Measurements from ENCODE around the gene SNAP25.

Gene SNAP25

DNA sequence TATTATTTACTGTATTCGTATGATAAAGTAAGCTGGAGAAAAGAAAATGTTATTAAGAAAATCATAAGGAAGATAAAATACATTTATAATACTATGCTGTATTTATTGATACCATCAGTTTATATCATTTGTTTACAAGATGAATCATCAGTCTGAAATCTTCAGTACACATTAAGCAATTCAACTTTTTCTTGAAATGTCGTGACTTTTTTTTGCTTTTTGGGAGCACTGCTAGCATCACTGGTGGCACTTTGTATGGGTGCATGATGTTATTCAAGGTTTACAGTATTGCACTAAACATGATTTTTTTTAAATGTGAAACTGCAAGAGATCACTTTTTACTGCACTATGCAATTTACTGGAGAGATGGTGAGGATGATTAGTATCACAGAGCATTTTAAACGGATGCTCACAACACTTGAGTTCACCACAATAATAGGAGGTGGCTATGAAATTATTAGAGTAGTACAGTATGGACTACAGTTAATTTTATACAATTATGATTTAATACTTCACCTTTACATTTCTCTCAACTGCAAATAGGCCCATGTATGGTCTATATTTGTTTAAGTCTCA is 85.9 kb downstream of the SNAP25 start:
- no peak for DNase-seq (ENCODE audit: low spot score)

- DNase-seq (ENCODE audit: low spot score), result no peak
Measured at GRCh38 chr20:10306440-10307358, 88.1 kb downstream of the SNAP25 start.

GRCh38 chr20:10307359-10307735 is 88.7 kb downstream of the SNAP25 start:
- no peak for DNase-seq (ENCODE audit: low spot score)

- no peak for DNase-seq (ENCODE audit: low spot score)
Measured at GRCh38 chr20:10308652-10309051, 90.0 kb downstream of the SNAP25 start.

- no peak for DNase-seq (ENCODE audit: low spot score)
Measured at GRCh38 chr20:10309326-10309725, 90.7 kb downstream of the SNAP25 start.

DNA sequence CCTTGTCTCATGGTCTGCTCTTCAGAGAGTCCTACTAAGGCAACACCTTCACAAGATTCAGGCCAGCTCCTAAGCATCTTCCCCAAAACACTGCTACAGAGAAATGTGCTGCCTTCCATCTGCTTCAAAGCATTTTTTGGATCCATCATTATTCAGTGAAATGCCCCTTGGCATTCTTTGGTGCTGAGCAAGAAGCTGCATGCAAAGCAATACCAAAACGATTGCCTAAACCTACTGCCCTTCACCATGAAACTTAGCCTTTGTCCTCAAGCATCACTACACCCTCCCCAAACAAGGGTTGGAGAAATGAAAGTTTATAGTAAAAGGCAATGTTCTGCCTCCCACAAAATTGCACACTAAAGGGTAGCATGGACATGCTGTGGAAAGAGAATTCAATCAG is 93.5 kb downstream of the SNAP25 start:
- no peak for DNase-seq (ENCODE audit: low spot score)

DNA sequence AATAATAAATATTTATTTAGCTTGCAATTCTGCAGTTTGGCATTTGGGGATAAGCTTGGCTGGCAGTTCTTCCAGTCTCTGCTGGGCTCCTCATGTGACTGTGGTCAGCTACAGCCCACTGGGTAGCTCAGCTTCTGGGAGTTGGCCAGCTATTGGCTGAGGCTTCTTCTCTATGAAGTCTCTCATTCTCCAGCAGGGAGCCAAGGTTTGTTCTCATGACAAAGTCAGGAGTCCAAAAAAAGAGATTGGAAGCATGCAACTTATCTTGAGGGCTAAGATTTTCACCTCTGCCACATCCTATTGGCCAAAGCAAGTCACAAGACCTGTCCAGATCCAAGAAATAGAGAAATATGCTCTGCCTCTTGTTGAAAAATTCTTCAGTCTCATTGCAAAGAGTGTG is 94.6 kb downstream of the SNAP25 start:
- no peak for DNase-seq (ENCODE audit: low spot score)

- no peak for DNase-seq (ENCODE audit: low spot score)
Measured at GRCh38 chr20:10313701-10314100, 95.1 kb downstream of the SNAP25 start.

DNA sequence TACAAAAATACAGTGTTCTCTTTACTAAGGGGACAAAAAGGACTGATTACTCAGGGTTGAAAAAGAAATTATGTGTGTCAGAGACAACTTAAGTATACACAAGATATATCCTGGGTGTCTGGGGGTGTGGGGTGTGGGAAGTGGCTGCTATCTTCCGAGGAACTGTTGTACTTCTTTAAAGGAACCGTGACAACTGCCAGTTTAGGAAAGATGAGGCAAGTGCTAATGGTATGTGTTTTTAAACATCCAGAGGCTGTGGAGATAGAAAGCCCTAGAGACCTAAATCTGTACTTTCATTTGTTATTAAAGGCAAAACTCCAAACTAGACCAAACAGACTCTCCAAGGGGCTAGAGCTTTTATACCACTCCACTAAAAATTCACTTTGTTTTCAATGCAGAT is 95.6 kb downstream of the SNAP25 start:
- DNase-seq (ENCODE audit: low spot score), result no peak

- no peak for DNase-seq (ENCODE audit: low spot score)
Measured at GRCh38 chr20:10315138-10315537, 96.5 kb downstream of the SNAP25 start.

GRCh38 chr20:10316582-10316981 is 98.0 kb downstream of the SNAP25 start:
- no peak for DNase-seq (ENCODE audit: low spot score)

DNA sequence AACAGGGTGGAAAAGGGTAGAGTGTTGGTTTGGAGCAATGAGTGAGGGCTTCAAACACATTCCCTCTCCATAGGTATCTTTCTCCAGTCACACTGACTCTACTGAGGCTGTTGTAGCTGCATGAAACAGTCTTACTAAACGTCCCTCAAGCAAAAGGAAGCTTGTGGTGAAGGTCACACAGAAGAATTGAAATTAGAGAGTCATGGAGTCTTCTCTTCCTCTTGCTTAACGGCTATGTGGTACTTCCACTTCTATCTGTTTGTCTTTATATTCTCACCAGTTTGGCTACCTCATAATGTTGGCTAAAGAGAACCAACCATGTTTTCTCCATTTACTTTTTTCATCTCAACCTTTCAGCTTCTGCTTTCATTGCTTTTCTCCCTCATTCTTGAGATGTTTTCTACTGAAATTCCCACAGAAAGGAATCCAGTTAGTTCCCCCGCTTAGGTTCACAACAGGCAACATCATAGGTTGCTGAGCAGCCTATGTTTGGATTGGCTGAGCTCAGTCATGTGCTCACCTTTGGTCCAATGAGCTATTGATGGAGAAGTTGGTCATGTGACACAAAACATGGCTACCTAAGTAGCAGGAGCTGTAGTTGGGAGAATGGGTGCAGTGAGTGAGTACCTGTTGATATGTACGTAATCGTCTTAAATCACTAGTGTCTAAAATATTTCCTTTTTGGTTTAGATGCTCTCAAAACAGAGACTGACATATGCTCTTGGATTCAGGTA is 99.8 kb downstream of the SNAP25 start:
- no peak for DNase-seq (ENCODE audit: low spot score)

- no peak for DNase-seq (ENCODE audit: low spot score)
Measured at GRCh38 chr20:10319855-10320254, 101.2 kb downstream of the SNAP25 start.

DNA sequence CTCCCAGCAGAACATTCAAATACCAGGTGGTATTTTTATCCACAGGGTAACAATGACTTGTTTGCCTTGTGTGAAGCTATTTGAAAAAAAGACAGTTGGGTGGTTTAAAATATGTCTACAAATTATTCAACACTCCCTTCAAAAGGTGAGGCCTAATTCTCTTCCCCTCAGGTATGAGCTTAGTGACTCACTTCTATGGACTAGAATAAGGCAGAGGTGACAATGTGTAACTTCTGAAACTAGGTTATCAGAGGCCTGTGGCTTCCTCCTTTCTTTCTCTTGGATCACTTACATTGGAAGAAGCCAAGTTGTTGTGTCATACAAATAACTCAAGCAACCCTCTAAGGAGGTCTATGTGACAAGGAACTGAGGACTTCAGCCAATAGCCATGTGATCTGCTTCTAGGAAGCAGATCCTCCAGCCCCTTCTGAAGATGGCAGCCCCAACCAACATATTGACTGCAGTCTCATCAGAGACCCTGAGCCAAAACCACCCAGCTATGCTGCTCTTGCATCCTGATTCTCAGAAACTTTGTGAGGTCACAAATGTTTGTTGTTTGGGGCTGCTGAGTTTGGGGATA is 102.6 kb downstream of the SNAP25 start:
- DNase-seq (ENCODE audit: low spot score), result no peak

DNA sequence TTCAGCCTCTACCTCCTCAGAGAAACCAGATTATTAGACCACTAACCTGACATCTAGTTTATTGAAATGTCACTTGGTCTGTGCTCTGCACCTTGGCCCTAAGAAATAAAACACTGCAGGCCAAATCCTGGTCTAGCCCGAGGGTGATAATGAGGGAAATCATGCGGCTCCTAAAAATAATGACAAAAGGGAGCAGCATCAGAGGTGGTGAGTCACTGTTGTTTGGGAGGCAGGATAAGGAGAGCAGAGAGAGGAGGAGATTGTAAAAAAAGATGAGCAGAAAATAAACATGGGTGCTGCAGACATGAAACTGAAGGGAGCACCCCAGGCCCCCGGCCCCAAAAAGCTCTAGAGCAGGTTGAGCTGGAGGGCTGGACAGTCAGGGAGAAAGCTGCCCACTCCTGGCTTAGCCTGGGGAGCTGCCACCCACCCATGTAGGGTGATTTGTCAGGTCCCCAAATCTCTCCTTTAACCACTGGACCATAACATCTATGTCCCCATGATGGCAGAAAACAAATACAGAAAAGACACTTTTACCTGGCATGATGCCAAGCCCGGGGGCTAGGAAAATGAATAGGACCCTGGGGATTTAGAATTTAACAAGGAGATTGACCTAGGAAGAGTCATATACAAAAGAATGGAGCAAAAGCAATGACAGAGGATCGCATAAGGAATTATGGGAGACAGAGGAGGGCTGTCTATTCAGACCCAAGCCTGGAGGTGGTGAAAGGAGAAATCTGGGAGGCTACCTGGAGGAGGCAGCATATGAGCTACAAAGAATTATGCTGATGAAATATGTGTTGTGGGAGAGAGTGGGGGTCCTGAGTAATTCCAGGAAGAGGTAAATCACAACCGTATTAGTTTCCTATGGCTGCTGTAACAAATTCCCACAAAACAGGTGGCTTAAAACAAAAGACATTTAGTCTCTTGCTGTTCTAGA is 103.7 kb downstream of the SNAP25 start:
- no peak for DNase-seq (ENCODE audit: low spot score)

GRCh38 chr20:10323729-10324128 is 105.1 kb downstream of the SNAP25 start:
- DNase-seq (ENCODE audit: low spot score), result no peak

DNA sequence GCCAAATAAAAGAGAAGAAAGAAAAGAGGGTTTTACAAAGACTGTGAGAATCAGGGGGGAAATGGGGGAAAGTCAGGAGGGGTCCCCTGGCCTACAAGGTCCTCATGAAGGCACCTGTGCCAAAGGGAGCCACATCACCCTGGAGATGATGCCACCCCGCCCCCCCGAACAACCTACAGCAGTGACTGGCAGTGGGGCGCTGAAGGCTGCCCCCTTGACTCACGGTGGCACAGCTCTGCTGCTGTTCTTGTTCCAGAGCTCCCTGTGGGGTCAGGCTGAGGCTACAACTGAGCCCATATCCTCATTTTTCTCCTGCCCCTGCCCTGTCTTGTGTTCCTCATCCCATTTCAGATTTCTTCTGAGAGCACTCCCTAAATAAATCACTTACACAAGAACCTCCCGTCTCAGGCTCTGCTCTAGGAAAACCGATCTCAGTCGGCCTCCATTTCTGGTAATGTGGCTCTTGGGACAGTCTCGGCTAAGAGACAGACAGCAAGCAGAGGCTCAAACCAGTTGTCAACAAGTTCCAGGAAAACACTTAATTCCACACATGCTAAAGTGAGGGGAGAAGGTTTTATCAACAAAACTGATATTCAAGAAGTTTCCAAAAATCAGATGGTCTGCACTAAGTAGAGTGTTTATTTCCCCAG is 105.7 kb downstream of the SNAP25 start:
- no peak for DNase-seq (ENCODE audit: low spot score)

GRCh38 chr20:10328897-10329255 is 110.2 kb downstream of the SNAP25 start:
- no peak for DNase-seq (ENCODE audit: low spot score)

DNA sequence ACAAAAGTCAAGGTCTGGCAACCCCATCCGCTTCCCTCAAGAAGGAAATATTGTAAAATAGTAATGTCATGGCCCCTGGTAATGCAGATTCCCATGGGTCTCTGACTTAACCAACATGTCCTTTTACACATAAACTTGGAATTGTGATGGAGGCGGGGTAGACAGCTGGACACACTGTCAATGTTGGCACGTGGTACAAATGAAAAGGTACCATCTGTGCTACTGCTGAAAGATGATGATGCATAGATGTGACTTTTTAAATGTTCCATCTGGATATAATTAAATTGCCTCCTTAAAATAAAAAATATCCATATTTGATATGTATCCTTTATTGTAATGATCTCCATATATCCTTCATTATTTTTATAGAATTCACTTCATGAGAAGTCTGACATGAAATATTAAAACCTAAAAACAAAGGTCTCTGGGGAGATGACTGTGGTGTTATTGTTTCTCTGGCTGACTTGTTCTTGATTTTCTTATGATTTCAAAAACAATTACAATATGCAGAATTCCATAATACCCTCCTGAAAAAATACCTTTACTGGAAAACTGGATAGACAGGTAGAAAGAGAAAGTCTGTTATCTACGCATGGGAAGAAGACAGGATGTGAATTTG is 110.9 kb downstream of the SNAP25 start:
- no peak for DNase-seq (ENCODE audit: low spot score)

GRCh38 chr20:10330071-10330470 is 111.4 kb downstream of the SNAP25 start:
- no peak for DNase-seq (ENCODE audit: low spot score)

Data from germinal center (tissue), 1 donor.